DND-41 (cell line): ENCODE measurements around the gene MEGF6.
"Not testable (repeated sequence)": the region's sequence is repeated elsewhere in the genome, so short reads cannot be mapped to it uniquely, and the experiment has no call there.

ENCODE experiments used
- ATAC-seq: fragments of 200-7000 bp; cut with Tn5 transposase; 3 replicates; pipeline ENCODE4 v1.9.1; 2021; ENCODE audit warnings: low read depth; ENCODE audit not compliant: insufficient read depth
- DNase-seq: peaks from one replicate; pipeline ENCODE4 v3.0.0-alpha.2; 2020
- H2AFZ ChIP-seq: 2 replicates; pipeline ENCODE4 v1.6.0; 2012; ENCODE audit warnings: low read depth, low read length
- H3K27ac ChIP-seq: 2 replicates; pipeline ENCODE4 v1.5.1; 2012; ENCODE audit warnings: low read length, inconsistent platforms
- H3K27me3 ChIP-seq: fragments of 200-600 bp; sonication (generic); 2 replicates; pipeline ENCODE4 v1.6.0; 2012; ENCODE audit warnings: low read length, mild to moderate bottlenecking, inconsistent platforms; ENCODE audit not compliant: insufficient read depth, poor library complexity
- H3K36me3 ChIP-seq: 2 replicates; pipeline ENCODE4 v1.5.1; 2012; ENCODE audit warnings: low read length, inconsistent platforms; ENCODE audit not compliant: insufficient read depth
- H3K4me1 ChIP-seq: 2 replicates; pipeline ENCODE4 v1.5.1; 2012; ENCODE audit warnings: mild to moderate bottlenecking, low read length; ENCODE audit not compliant: insufficient read depth
- H3K4me2 ChIP-seq: 2 replicates; pipeline ENCODE4 v1.6.0; 2012; ENCODE audit warnings: mild to moderate bottlenecking, moderate library complexity, low read length, inconsistent platforms; ENCODE audit not compliant: insufficient read depth
- H3K4me3 ChIP-seq, 2 experiments: fragments of 200-600 bp in 1 of 2; shearing (Covaris generic) in 1 of 2; 2 replicates each; pipeline ENCODE4 v1.5.1; 2012 to 2016; ENCODE audit warnings: inconsistent platforms in 2 of 2, low read length in 2 of 2, mild to moderate bottlenecking in 2 of 2, low read depth in 1 of 2, moderate library complexity in 1 of 2
- H3K79me2 ChIP-seq: 2 replicates; pipeline ENCODE4 v1.6.0; 2012; ENCODE audit warnings: low read length, inconsistent platforms; ENCODE audit not compliant: insufficient read depth
- H3K9ac ChIP-seq: 2 replicates; pipeline ENCODE4 v1.6.0; 2012; ENCODE audit warnings: low read depth, mild to moderate bottlenecking, inconsistent platforms, low read length, moderate library complexity
- H3K9me3 ChIP-seq: 2 replicates; pipeline ENCODE4 v1.5.1; 2012; ENCODE audit warnings: low read length, moderate library complexity, mild to moderate bottlenecking, inconsistent platforms; ENCODE audit not compliant: insufficient read depth, severe bottlenecking
- H4K20me1 ChIP-seq: 2 replicates; pipeline ENCODE4 v1.6.0; 2012; ENCODE audit warnings: low read length; ENCODE audit not compliant: insufficient read depth
- EZH2 ChIP-seq: IDR thresholded peaks from 3 replicates; pipeline ENCODE4 v1.6.1; 2012; ENCODE audit warnings: borderline replicate concordance, low read depth, mild to moderate bottlenecking, moderate library complexity, low read length, inconsistent platforms; ENCODE audit not compliant: severe bottlenecking
- TF ChIP-seq, protein P1 (sequence below): IDR thresholded peaks from 2 replicates; pipeline ENCODE4 v1.5.1; 2012; ENCODE audit warnings: borderline replicate concordance, low read length, moderate library complexity, mild to moderate bottlenecking; ENCODE audit not compliant: poor library complexity, severe bottlenecking; ENCODE audit errors: extremely low read depth

The MEGF6 gene

DNA sequence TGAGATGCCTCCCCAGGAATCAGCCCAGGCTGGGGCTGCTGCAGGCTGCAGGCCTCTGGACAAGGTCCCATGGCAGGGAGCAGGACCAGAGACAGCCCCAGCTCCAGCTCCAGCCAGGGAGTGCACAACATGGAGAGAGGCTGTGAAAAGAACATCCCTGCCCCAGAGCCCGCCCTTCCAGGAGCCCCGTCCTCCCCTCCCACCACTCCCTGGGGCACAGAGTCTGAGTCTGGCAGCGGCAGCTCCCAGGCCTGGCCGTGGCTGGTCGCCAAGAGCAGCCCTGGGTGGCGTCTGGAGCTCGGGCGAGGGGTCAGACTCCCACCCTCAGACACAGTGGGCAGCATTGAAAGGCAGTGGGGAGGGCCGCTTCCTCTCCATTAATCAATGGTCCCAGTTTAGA is 37.8 kb downstream of the MEGF6 start:
- TF ChIP-seq, protein P1, sequence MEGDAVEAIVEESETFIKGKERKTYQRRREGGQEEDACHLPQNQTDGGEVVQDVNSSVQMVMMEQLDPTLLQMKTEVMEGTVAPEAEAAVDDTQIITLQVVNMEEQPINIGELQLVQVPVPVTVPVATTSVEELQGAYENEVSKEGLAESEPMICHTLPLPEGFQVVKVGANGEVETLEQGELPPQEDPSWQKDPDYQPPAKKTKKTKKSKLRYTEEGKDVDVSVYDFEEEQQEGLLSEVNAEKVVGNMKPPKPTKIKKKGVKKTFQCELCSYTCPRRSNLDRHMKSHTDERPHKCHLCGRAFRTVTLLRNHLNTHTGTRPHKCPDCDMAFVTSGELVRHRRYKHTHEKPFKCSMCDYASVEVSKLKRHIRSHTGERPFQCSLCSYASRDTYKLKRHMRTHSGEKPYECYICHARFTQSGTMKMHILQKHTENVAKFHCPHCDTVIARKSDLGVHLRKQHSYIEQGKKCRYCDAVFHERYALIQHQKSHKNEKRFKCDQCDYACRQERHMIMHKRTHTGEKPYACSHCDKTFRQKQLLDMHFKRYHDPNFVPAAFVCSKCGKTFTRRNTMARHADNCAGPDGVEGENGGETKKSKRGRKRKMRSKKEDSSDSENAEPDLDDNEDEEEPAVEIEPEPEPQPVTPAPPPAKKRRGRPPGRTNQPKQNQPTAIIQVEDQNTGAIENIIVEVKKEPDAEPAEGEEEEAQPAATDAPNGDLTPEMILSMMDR: no peak
- TF ChIP-seq EZH2: no peak
- H3K27ac ChIP-seq: no peak overlapping the region
- H3K4me3 ChIP-seq: no peak overlapping the region
- ATAC-seq: no peak
- no peak overlapping the region for H3K9ac ChIP-seq
- H3K79me2 ChIP-seq: no peaks in the 10 kb centered on the region
- no peaks in the 10 kb centered on the region for H3K36me3 ChIP-seq
- no peak overlapping the region for H2AFZ ChIP-seq
- no peaks in the 10 kb centered on the region for H3K9me3 ChIP-seq
- H3K4me2 ChIP-seq: no peak overlapping the region
- no peak for DNase-seq
- peaks cover 3% of the 10 kb centered on the region; the same call in 1 of the 2 replicates for H4K20me1 ChIP-seq
- no peaks in the 10 kb centered on the region for H3K4me1 ChIP-seq
- H3K27me3 ChIP-seq: no peaks in the 10 kb centered on the region

DNA sequence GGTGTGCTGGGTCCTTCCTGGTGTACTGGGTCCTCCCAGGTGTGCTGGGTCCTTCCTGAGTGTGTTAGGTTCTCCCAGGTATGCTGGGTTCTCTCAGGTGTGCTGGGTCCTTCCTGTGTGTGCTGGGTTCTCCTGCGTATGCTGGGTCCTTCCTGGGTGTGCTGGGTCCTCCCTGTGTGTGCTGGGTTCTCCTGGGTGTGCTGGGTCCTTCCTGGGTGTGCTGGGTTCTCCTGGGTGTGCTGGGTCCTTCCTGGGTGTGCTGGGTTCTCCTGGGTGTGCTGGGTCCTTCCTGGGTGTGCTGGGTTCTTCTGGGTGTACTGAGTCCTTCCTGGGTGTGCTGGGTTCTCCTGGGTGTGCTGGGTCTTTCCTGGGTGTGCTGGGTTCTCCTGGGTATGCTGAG is 38.7 kb downstream of the MEGF6 start:
- not testable (repeated sequence) for H4K20me1 ChIP-seq, H3K9me3 ChIP-seq, H3K36me3 ChIP-seq, DNase-seq, H3K4me3 ChIP-seq, H3K79me2 ChIP-seq, H3K27me3 ChIP-seq, H3K4me2 ChIP-seq, H3K9ac ChIP-seq, H3K4me1 ChIP-seq, H3K27ac ChIP-seq, ATAC-seq, H2AFZ ChIP-seq

DNA sequence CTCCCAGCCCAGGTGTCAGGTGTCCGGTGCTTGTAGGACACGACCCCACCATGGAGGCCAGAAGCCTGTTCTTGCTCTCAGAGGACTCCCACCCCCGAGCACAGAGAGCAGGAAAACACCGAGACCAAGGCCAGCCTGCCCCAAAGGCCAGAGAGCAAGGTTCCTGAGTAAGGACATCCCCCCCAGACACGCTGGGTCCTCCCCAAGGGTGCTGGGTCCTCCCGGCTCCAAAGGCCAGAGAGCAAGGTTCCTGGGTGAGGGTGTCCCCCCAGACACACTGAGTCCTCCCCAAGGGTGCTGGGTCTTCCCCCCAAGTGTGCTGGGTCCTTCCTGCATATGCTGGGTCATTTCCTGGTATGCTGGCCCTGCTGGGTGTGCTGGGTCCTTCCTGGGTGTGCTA is 40.0 kb downstream of the MEGF6 start:
- Histone ChIP-seq H3K27ac (no peak overlapping the region), H3K4me3 (no peak overlapping the region), H3K9me3 (no peaks in the 10 kb centered on the region), H3K79me2 (no peaks in the 10 kb centered on the region), H3K9ac (no peak overlapping the region), H3K27me3 (no peaks in the 10 kb centered on the region), H2AFZ (no peak overlapping the region), H3K36me3 (no peaks in the 10 kb centered on the region), H3K4me1 (no peaks in the 10 kb centered on the region), H3K4me2 (no peak overlapping the region), H4K20me1 (peaks cover 3% of the 10 kb centered on the region; the same call in 1 of the 2 replicates)
- no peak for ATAC-seq
- TF ChIP-seq, protein P1: no peak
- TF ChIP-seq EZH2: no peak
- DNase-seq: no peak

DNA sequence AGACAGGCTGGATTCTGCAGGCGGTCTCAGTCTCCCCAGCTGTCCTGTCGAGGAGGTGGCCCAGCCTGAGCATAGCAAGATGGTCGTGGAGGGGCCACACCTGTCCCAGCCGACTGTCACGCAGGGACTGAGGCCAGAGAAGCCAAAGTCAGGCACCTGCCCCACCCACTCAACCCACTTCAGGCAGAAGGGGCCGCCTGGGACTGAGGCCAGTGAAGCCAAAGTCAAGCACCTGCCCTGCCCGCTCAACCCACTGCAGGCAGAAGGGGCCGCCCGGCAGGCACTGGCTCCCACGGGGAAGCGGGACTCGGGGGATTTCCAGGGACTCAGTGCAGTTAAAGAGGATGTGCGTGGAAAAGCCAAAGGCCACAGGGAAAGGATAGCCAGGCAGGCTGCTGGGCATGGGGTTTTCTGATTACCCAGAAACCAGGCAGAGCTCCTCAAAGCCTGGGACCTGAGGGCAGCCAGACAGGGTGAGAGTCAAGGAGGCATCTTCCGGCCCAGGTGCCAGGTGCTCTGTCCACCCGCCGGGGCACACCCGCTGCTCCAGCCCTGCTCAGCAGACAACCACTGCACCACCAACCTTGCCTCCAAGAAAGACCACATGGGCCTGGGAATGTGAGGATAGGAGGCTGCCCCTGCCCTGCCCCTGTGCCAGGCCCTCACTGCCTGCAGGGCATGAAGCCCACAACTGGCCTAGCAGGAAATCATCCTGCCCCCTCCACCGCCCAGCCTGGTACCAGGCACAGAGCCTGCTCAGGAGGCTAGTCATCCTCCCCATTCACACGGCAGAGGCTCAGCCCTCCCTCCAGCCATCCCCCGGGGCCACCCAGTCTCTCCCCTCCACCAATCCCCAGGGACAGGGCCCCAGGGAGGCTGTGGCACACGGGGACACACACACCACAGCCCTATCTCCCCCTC is 41.0 kb downstream of the MEGF6 start:
- H3K4me1 ChIP-seq: no peaks in the 10 kb centered on the region
- H3K4me2 ChIP-seq: no peak overlapping the region
- H3K4me3 ChIP-seq: no peak overlapping the region
- no peak for TF ChIP-seq EZH2
- peaks cover 7% of the 10 kb centered on the region; the same call in 1 of the 2 replicates for H4K20me1 ChIP-seq
- no peak overlapping the region for H3K27ac ChIP-seq
- no peak; the same call in 2 of the 3 replicates for ATAC-seq
- no peaks in the 10 kb centered on the region for H3K36me3 ChIP-seq
- H3K79me2 ChIP-seq: no peaks in the 10 kb centered on the region
- peak; percentile 4 for DNase-seq
- no peaks in the 10 kb centered on the region for H3K27me3 ChIP-seq
- H3K9ac ChIP-seq: no peak overlapping the region
- H3K9me3 ChIP-seq: no peaks in the 10 kb centered on the region
- no peak overlapping the region for H2AFZ ChIP-seq
